T-helper 1 cell treated with Interleukin-12 subunit alpha and Interleukin-12 subunit beta and Interleukin-4 antibody, amounts not matched to agents 30 ng/mL and 1 ng/mL, for 36 hours (primary cell): Measurements from ENCODE around the gene ZFPM1. TPM values are rescaled to one million over a fixed set of nuclear protein-coding genes. Genes with fewer than 3 reads are reported as not detected.
"Not testable (repeated sequence)": the region's sequence is repeated elsewhere in the genome, so short reads cannot be mapped to it uniquely, and the experiment has no call there.

Experiments
- intact Hi-C: fragments of 100-400 bp; cut with micrococcal nuclease; formaldehyde crosslinking; loops from one replicate; pipeline ENCODE4 v1.15.1; 2024
- total RNA-seq: library from RNA; stranded (reverse); gene quantifications from 2 replicates; pipeline ENCODE4 v1.2.3, GENCODE V29; 2022

Gene ZFPM1
- total RNA-seq, 1 donor from 2014 or later = 14.0 TPM

GRCh38 chr16:88464447-88465318 is 11.6 kb downstream of the ZFPM1 start:
- intact Hi-C loops = no loop called here

- intact Hi-C loops = no loop called here
These were observed 12.4 kb downstream of the ZFPM1 start for GRCh38 chr16:88465387-88465983.

- intact Hi-C loops = no loop called here
These were observed 13.2 kb downstream of the ZFPM1 start for GRCh38 chr16:88466175-88466862.

DNA sequence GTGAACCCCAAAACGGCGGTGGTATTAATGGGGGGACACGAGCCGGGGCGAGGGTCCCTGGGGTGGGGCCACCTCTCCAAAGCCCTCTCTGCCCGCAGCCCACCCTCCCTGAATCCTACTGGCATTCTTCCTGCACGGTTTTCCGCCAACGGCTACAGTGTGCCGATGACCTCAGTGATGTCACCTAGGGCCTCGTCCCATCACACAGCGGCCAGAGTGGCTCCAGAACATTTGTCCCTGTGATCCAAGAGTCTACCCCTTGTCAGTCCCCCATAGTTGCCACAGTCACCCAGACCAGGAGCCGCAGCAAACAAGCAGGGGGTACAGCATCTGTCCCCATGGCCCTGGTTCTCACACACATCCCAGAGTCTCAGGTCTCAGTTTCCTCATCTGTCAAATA is 13.9 kb downstream of the ZFPM1 start:
- intact Hi-C loops = no loop called here

DNA sequence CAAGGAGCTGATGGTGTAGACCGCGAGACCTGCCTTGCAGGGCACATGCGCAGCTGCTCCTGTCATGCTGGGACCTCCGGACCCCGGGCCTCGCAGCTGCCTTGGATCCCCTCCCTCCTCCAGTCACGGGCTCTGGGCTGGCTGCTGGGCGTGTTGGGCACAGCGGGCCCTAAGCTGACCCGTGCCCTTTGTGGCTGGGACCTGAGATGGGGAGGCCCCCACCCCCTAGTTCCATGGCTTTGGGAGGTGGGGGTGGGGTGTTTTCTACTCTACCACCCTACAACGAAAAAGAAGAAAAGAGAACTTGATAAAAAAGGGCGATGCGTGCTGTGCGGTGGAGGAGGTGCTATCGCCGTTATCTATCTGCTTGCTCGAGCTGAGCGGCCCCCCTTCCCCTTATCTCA is 14.5 kb downstream of the ZFPM1 start:
- intact Hi-C loops = no loop called here

- intact Hi-C loops = no loop called here
These were observed 15.4 kb downstream of the ZFPM1 start for GRCh38 chr16:88468275-88469129.

GRCh38 chr16:88469615-88470395 is 16.7 kb downstream of the ZFPM1 start:
- intact Hi-C loops = no loop called here

GRCh38 chr16:88470396-88470680 is 17.3 kb downstream of the ZFPM1 start:
- intact Hi-C loops = not testable (repeated sequence)

- intact Hi-C loops = not testable (repeated sequence)
These were observed 17.6 kb downstream of the ZFPM1 start for GRCh38 chr16:88470696-88471095.

DNA sequence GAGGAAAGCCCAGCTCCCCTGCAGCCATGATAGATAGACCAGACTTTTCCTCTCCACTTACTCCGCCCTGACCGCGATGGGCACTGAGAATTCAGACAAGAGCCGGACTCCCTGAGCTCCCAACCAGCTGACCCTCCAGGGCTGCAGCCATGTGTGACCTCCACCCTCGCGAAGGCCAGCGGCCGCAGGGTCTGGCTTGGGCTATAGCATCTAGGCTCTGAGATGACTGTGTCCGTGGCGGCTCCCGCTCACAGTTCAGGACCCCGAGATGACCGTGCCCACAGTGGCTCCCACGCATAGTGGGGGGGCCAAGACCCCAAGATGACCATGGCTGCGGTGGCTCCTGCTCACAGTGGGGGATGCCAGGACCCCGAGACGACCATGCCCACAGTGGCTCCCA is 18.0 kb downstream of the ZFPM1 start:
- intact Hi-C loops = no loop called here

DNA sequence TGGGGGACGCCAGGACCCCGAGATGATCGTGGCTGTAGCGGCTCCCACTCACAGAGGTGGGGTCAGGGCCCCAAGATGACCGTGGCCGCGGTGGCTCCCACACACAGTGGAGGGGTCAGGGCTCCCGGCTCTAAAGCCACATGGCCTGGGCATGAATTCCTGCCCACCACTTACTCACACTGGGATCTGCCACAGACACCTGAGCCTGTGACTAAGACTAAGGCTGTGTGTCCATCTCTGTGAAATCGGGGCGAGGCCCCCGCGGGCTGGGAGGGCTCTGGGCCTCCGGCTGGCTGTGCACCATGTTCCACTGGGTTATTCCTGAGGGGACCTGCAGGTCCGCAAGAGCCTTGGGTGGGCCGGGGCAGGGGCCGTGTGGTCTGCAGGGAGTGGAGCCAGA is 18.5 kb downstream of the ZFPM1 start:
- intact Hi-C loops = no loop called here

DNA sequence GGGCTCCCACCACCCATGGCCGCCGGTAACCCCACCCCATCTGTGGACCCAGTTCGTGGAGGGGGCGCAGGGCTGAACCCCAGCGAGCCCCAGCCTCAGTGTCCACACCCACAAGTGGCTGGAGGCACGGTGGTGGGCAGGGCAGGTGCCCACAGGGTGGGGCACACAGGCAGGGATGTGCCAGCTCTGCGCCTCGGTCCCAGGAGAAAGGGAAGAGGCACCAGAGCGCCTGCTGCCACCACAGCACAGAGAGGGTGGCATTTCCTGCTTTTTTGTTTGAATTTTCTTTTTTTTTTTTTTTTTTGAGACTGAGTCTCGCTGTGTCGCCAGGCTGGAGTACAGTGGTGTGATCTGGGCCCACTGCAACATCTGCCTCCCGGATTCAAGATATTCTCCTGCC is 19.0 kb downstream of the ZFPM1 start:
- intact Hi-C loops = no loop called here

GRCh38 chr16:88472637-88473205 is 19.6 kb downstream of the ZFPM1 start:
- intact Hi-C loops = no loop called here

GRCh38 chr16:88473666-88474534 is 20.8 kb downstream of the ZFPM1 start:
- intact Hi-C loops = no loop called here

DNA sequence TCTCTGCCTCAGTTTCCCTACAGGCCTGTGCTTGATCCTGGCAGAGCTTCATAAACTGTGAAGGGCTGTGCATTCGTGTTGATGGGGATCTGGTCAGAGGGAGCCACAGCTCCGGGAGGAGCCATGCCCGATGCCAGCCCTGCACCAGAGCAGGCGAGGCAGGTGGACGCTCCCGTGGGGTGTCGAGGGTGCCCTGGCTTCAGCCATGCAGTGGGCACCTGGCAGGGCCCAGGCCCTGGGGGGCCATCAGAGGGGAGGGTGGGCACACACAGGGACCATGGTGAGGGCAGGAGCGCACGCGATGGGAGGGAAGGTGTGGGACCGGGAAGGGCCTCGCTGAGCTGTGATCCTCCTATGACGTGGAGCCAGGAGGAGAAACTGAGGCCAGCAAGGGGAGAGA is 22.0 kb downstream of the ZFPM1 start:
- intact Hi-C loops = no loop called here

DNA sequence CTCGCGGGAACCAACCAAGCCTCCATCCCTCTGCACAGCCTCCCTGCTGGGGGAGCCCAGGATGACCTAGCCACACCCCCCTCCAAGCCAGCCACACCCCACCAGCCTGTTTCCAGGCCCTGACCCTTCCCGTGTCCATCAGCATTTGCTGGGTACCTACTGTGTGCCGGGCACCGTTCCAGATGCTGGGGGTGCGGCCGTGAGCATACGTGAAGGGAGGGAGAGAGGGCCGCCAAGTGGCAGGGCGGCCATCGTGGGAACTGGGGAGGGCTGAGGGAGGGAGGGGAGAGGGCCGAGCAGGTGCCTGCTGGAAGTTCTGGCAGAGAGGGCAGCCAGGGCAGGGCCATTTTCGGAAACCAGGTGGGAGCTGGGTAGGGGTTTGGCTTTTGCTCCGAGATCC is 23.1 kb downstream of the ZFPM1 start:
- intact Hi-C loops = no loop called here

GRCh38 chr16:88476817-88477397 is 23.8 kb downstream of the ZFPM1 start:
- intact Hi-C loops = no loop called here

DNA sequence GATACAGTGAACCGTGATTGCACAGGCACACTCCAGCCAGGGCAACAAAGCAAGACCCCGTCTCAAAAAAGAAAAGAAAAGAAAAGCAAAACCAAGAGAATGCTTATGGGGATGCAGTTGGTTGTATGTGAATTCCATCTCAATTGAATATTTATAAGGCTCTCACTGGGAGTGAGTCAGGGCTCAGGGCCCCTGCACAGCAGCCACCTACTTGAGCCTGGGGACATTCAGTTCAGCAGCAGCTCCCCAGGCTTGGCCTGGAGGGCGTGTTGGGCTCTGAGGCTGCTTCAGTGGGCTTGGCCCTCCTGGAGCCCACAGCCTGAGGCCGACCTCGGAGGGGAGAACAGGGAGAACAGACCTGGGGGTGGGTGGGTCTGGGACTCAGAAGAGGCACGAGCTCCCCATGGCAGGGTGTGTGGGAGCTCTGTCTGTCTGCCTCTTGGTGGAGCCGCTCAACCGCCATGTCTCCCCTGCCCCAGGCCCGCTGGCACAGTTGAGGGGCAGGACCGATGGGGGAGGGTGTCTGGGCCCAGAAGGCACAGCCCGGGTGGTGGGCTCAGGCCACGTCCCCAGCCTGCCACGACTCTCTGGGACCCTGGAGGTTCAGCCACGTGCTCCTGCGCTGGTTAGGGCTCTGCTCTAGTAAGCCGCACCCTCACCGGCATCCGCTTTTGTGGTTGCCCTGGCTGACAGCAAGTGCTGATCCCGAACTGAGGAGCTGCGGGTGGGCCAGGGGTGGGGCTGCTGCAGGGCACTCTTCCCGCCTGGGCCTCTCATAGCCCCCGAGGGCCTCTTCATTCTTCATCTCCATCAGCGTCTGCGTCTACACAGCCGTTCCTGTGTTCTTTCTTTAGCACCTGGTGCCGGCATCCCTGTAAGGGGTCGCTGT is 24.8 kb downstream of the ZFPM1 start:
- intact Hi-C loops = no loop called here
